ENCODE measurements around the gene ADORA1. TPM values are rescaled to one million over a fixed set of nuclear protein-coding genes. Genes with fewer than 3 reads are reported as not detected.

The ADORA1 gene
- total and polyA plus RNA-seq, 8 donors, result 8.1 to 19.7 (median 15.5) TPM

GRCh38 chr1:203150511-203151297 is 23.2 kb downstream of the ADORA1 start:
- WGBS, 2 donors, result 63 to 72% methylated on average over 9 of the region's 9 CpGs
- Histone ChIP-seq H3K9me3 (no peaks in the 10 kb centered on the region), H3K4me3 (no peak overlapping the region), H3K4me1 (peaks cover 0 to 7% (median 0%) of the 10 kb centered on the region in 3 donors), H3K36me3 (no peaks in the 10 kb centered on the region), H3K27ac (peak overlapping the region in 3 of 4 donors; percentile 3 to 75 (median 57)), H3K27me3 (no peaks in the 10 kb centered on the region)
- TF ChIP-seq CTCF (IDR thresholded peaks at IDR 0.05), result no peak
- intact Hi-C loops (cut with DNase I), result no loop called here
- ATAC-seq (no peak), FAIRE-seq (no peak), DNase-seq (peak in 1 of 6 donors; percentile 20)

- ATAC-seq (no peak), DNase-seq (no peak), FAIRE-seq (no peak)
- Histone ChIP-seq H3K36me3 (no peaks in the 10 kb centered on the region), H3K9me3 (no peaks in the 10 kb centered on the region), H3K4me1 (peaks cover 0 to 7% (median 0%) of the 10 kb centered on the region in 3 donors), H3K27ac (peak overlapping the region in 1 of 4 donors; percentile 8), H3K27me3 (no peaks in the 10 kb centered on the region), H3K4me3 (no peak overlapping the region)
- intact Hi-C loops (cut with DNase I), result no loop called here
- 46% methylated on average over 9 of the region's 9 CpGs for WGBS, 2 donors
- TF ChIP-seq CTCF (IDR thresholded peaks at IDR 0.05), result no peak
Measured at GRCh38 chr1:203151362-203152157, 24.0 kb downstream of the ADORA1 start.

GRCh38 chr1:203152158-203153034 is 24.9 kb downstream of the ADORA1 start:
- H3K4me3 ChIP-seq, result no peak overlapping the region
- FAIRE-seq, result no peak
- ATAC-seq, result no peak
- H3K4me1 ChIP-seq, result peaks cover 0 to 7% (median 0%) of the 10 kb centered on the region in 3 donors
- no peaks in the 10 kb centered on the region for H3K9me3 ChIP-seq
- DNase-seq, result no peak
- H3K27ac ChIP-seq, result peak overlapping the region in 2 of 4 donors; percentile 30 to 41
- no peak for TF ChIP-seq CTCF (IDR thresholded peaks at IDR 0.05)
- no peaks in the 10 kb centered on the region for H3K27me3 ChIP-seq
- intact Hi-C loops (cut with DNase I), result no loop called here
- WGBS, 2 donors, result 68 to 72% methylated on average over 9 of the region's 10 CpGs
- H3K36me3 ChIP-seq, result no peaks in the 10 kb centered on the region

GRCh38 chr1:203153051-203153988 is 25.8 kb downstream of the ADORA1 start:
- no peak for FAIRE-seq
- Histone ChIP-seq H3K27me3 (no peaks in the 10 kb centered on the region), H3K4me3 (no peak overlapping the region), H3K27ac (peak overlapping the region in 2 of 4 donors; percentile 30 to 41), H3K9me3 (no peaks in the 10 kb centered on the region), H3K36me3 (no peaks in the 10 kb centered on the region), H3K4me1 (peaks cover 0 to 7% (median 0%) of the 10 kb centered on the region in 3 donors)
- no peak for TF ChIP-seq CTCF (IDR thresholded peaks at IDR 0.05)
- no peak for ATAC-seq
- intact Hi-C loops (cut with DNase I), result no loop called here
- WGBS, 2 donors, result 71 to 72% methylated on average over 9 of the region's 9 CpGs
- no peak for DNase-seq

Measured in pancreas (tissue), 10 donors.